Measurements from ENCODE around the gene SPC24. TPM values are rescaled to one million over a fixed set of nuclear protein-coding genes. Genes with fewer than 3 reads are reported as not detected.

The SPC24 gene
- total RNA-seq, 4 donors from 2014 or later, result 1.4 to 6.6 (median 3.4) TPM

DNA sequence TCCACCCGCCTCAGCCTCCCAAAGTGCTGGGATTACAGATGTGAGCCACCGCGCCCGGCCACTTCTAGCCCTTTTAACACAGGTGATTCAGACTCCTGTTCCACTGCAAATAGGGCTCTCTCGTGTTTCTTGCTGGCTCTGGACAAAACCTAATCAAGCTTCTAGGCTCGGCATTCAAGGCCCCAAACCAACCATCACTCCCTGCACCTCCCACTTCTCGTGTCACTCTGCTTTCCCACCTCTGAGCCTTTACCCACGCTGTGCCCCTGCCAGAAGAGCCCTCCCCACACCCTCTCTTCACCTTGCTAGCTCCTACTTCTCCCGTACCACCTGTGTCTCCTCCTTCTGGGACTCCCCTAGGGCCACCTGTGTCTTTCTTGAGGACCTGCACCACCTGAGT is 22.0 kb upstream of the SPC24 start:
- intact Hi-C loops (cut with DNase I), result no loop called here
- H3K36me3 ChIP-seq, result peaks cover 66 to 78% (median 73%) of the 10 kb centered on the region in 4 donors

DNA sequence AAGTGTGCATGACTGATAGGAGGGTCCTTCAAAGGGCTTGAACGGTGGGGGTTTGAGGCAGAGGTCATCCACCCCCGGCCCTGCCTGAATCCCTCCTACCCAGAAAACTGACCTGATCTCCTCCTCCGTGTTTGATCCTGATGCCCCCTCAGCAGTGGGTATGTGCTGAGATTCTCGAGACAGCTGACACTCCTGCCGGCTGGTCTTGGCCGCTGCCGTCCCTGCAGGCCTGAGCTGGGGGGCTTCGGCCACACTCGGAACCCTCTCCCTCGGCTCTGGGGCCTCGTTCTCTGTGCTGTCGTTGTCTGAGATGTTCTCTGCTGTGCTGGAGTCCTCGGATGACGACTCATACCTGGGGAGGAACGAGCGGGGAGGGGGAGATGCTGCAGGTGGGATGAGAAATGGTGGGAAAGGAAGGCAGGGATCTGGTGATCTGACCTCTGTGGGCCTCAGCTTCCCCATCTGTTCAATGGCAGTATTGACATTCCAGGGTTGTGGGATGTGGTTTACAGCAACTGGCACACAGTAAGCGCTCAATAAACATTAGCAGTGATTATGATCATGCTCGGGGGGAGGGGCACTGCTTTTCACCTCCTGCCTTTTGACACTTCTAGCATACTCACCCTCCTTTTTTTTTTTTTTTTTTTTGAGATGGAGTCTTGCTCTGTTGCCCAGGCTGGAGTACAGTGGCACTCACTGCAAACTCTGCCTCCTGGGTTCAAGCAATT is 21.0 kb upstream of the SPC24 start:
- no peak overlapping the region for H3K4me3 ChIP-seq
- TF ChIP-seq POLR2AphosphoS5 (IDR thresholded peaks at IDR 0.05) (peak in 1 of 2 donors; percentile 33), POLR2A (IDR thresholded peaks at IDR 0.05; ENCODE audit: low read depth) (no peak)
- DNase-seq (ENCODE audit: extremely low spot score), result no peak
- peaks cover 71 to 79% (median 77%) of the 10 kb centered on the region in 4 donors for H3K36me3 ChIP-seq
- 89% methylated on average over 18 of the region's 18 CpGs for WGBS
- peak overlapping the region; percentile 59 to 98 (median 94) for H3K27ac ChIP-seq (replicated peaks in 1 of 4)
- peaks cover 27 to 74% (median 58%) of the 10 kb centered on the region in 4 donors for H3K4me1 ChIP-seq
- no peaks in the 10 kb centered on the region for H3K27me3 ChIP-seq
- intact Hi-C loops (cut with DNase I), result no loop called here
- no peaks in the 10 kb centered on the region for H3K9me3 ChIP-seq

More for the DNA sequence above, 22.0 kb upstream of the SPC24 start:
- peak overlapping the region; percentile 89 to 98 (median 96) for H3K27ac ChIP-seq (replicated peaks in 1 of 4)
- TF ChIP-seq POLR2AphosphoS5 (IDR thresholded peaks at IDR 0.05) (peak in 1 of 2 donors; percentile 22), EP300 (IDR thresholded peaks at IDR 0.05) (no peak), POLR2A (IDR thresholded peaks at IDR 0.05; ENCODE audit: low read depth) (no peak)
- TF ChIP-seq, protein P1, sequence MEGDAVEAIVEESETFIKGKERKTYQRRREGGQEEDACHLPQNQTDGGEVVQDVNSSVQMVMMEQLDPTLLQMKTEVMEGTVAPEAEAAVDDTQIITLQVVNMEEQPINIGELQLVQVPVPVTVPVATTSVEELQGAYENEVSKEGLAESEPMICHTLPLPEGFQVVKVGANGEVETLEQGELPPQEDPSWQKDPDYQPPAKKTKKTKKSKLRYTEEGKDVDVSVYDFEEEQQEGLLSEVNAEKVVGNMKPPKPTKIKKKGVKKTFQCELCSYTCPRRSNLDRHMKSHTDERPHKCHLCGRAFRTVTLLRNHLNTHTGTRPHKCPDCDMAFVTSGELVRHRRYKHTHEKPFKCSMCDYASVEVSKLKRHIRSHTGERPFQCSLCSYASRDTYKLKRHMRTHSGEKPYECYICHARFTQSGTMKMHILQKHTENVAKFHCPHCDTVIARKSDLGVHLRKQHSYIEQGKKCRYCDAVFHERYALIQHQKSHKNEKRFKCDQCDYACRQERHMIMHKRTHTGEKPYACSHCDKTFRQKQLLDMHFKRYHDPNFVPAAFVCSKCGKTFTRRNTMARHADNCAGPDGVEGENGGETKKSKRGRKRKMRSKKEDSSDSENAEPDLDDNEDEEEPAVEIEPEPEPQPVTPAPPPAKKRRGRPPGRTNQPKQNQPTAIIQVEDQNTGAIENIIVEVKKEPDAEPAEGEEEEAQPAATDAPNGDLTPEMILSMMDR (IDR thresholded peaks at IDR 0.05), result no peak
- no peak for DNase-seq (ENCODE audit: extremely low spot score)
- 84% methylated on average over 9 of the region's 9 CpGs for WGBS
- peaks cover 28 to 75% (median 58%) of the 10 kb centered on the region in 4 donors for H3K4me1 ChIP-seq
- H3K4me3 ChIP-seq, result no peak overlapping the region
- no peaks in the 10 kb centered on the region for H3K9me3 ChIP-seq
- no peaks in the 10 kb centered on the region for H3K27me3 ChIP-seq

DNA sequence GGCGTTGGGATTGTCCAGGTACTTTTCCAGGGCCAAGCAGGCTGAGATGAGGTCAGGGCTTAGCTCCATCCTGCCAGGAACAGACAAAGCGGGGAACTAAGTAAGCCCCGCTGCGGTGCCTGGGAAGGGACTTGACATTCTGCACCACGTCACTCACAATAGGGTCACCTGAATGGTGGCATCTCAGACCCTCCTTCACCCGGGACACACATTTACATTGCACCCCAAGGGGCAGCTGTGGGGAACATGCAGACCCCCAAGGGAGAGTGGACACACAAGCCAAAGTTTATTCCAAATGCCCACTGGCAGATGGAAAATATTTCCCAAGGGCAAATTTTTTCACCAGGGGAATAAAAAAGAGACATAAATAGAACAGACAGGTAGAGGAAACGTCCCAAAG is 20.3 kb upstream of the SPC24 start:
- WGBS, result 83% methylated on average over 7 of the region's 7 CpGs
- Histone ChIP-seq H3K4me1 (peaks cover 25 to 74% (median 58%) of the 10 kb centered on the region in 4 donors), H3K27me3 (no peaks in the 10 kb centered on the region), H3K27ac (replicated peaks in 1 of 4) (peak overlapping the region; percentile 57 to 92 (median 64)), H3K4me3 (no peak overlapping the region), H3K36me3 (peaks cover 75 to 86% (median 79%) of the 10 kb centered on the region in 4 donors), H3K9me3 (no peaks in the 10 kb centered on the region)
- DNase-seq (ENCODE audit: extremely low spot score), result no peak
- no peak for TF ChIP-seq POLR2A (IDR thresholded peaks at IDR 0.05; ENCODE audit: low read depth)
- no peak for TF ChIP-seq POLR2AphosphoS5 (IDR thresholded peaks at IDR 0.05)
- TF ChIP-seq, protein P1 (IDR thresholded peaks at IDR 0.05), result no peak
- TF ChIP-seq EP300 (IDR thresholded peaks at IDR 0.05), result no peak
- intact Hi-C loops (cut with DNase I), result no loop called here

DNA sequence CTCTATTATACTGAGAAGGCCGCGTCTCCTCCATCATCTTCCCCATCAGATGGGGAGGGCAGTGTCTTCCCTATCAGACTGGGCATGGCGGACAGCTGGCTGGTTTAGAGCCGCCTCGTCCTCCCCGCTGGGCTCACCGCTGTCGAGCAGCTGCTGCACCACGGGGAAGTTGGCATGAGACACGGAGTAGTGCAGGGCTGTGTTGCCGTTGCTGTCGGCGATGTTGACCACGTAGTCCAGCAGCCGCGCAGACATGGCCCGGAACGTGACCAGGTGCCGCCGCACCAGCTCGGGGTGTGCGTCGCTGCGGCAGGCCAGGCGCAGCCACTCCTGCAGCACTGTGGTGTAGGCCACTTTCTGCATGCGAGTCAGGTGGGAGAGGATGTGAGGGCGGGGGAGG is 18.8 kb upstream of the SPC24 start:
- intact Hi-C loops (cut with DNase I), result no loop called here
- Histone ChIP-seq H3K4me3 (no peak overlapping the region), H3K9me3 (no peaks in the 10 kb centered on the region), H3K27ac (replicated peaks in 1 of 4) (peak overlapping the region in 2 of 4 donors; percentile 68 to 92), H3K36me3 (peaks cover 86 to 100% (median 95%) of the 10 kb centered on the region in 4 donors), H3K4me1 (peaks cover 18 to 75% (median 58%) of the 10 kb centered on the region in 4 donors), H3K27me3 (no peaks in the 10 kb centered on the region)
- no peak for DNase-seq (ENCODE audit: extremely low spot score)
- peak in 1 of 2 donors; percentile 6 for TF ChIP-seq POLR2AphosphoS5 (IDR thresholded peaks at IDR 0.05)
- no peak for TF ChIP-seq POLR2A (IDR thresholded peaks at IDR 0.05; ENCODE audit: low read depth)
- 96% methylated on average over 24 of the region's 27 CpGs for WGBS

DNA sequence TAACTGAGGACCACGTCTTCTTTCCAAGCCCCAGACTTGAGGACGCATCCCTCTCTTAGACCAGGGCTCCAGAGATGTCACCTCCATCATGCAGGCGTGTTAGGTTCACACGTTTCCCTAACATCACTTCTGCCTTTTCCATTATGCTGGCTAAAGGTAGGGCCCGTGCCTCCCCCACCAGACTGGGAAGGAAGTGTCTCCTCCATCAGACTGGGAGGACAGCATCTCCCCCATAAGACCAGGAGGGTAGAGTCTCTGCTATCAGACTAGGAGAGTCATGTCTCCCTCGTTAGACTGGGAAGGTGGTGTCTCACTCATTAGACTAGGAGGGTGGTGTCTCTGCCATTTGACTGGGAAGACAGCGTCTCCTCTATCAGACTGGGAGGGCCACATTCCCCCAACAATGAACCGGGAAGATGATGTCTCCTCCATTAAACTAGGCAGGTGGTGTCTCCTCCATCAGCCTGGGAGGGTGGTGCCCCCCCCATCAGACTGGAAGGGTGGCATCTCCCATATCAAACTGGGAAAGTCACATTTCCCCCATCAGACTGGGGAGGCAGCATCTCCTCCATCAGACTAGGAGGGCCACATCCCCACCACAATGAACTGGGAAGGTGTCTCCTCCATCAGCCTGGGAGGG is 18.1 kb upstream of the SPC24 start:
- Histone ChIP-seq H3K4me1 (peaks cover 11 to 75% (median 58%) of the 10 kb centered on the region in 4 donors), H3K27me3 (no peaks in the 10 kb centered on the region), H3K36me3 (peaks cover 87 to 100% (median 98%) of the 10 kb centered on the region in 4 donors), H3K4me3 (no peak overlapping the region), H3K27ac (replicated peaks in 1 of 4) (peak overlapping the region; percentile 82 to 92 (median 92)), H3K9me3 (no peaks in the 10 kb centered on the region)
- 82% methylated on average over 8 of the region's 8 CpGs for WGBS
- DNase-seq (ENCODE audit: extremely low spot score), result no peak
- intact Hi-C loops (cut with DNase I), result no loop called here
- TF ChIP-seq, protein P1 (IDR thresholded peaks at IDR 0.05), result no peak
- peak in 1 of 2 donors; percentile 11 for TF ChIP-seq POLR2AphosphoS5 (IDR thresholded peaks at IDR 0.05)
